GM18499 (cell line): ENCODE results near the gene CTDSP1.

ENCODE experiments used
- ATAC-seq: cut with Tn5 transposase; IDR thresholded peaks from one replicate; pipeline ENCODE4 v1.9.1; 2021; ENCODE audit warnings: moderate number of reproducible peaks; ENCODE audit not compliant: insufficient read depth, unreplicated experiment

The CTDSP1 gene

GRCh38 chr2:218399391-218400166 is at the start of gene CTDSP1:
Gene CTDSP1 (plus strand): TSS chr2:218399868. CDS start chr2:218400091, 223 bp downstream.
- ATAC-seq: no peak

GRCh38 chr2:218354045-218354444 is 45.6 kb upstream of the CTDSP1 start:
- no peak for ATAC-seq

- no peak for ATAC-seq
Observed at GRCh38 chr2:218354850-218355443, 44.7 kb upstream of the CTDSP1 start.

- no peak for ATAC-seq
Observed at GRCh38 chr2:218357236-218358177, 42.2 kb upstream of the CTDSP1 start.

- ATAC-seq: no peak
Observed at GRCh38 chr2:218360453-218360852, 39.2 kb upstream of the CTDSP1 start.

GRCh38 chr2:218362606-218363005 is 37.1 kb upstream of the CTDSP1 start:
- ATAC-seq: no peak

- ATAC-seq: no peak
Observed at GRCh38 chr2:218363736-218364135, 35.9 kb upstream of the CTDSP1 start.

GRCh38 chr2:218364196-218364595 is 35.5 kb upstream of the CTDSP1 start:
- no peak for ATAC-seq

- no peak for ATAC-seq
Observed at GRCh38 chr2:218366621-218367414, 32.9 kb upstream of the CTDSP1 start.

- peak; percentile 75 for ATAC-seq
Observed at GRCh38 chr2:218367415-218368149, 32.1 kb upstream of the CTDSP1 start.

GRCh38 chr2:218368150-218368528 is 31.5 kb upstream of the CTDSP1 start:
- no peak for ATAC-seq

- ATAC-seq: no peak
Observed at GRCh38 chr2:218368621-218369153, 31.0 kb upstream of the CTDSP1 start.

GRCh38 chr2:218369330-218369729 is 30.3 kb upstream of the CTDSP1 start:
- ATAC-seq: no peak

GRCh38 chr2:218370410-218371063 is 29.1 kb upstream of the CTDSP1 start:
- ATAC-seq: no peak

- no peak for ATAC-seq
Observed at GRCh38 chr2:218371983-218372350, 27.7 kb upstream of the CTDSP1 start.

GRCh38 chr2:218374795-218375194 is 24.9 kb upstream of the CTDSP1 start:
- no peak for ATAC-seq

- no peak for ATAC-seq
Observed at GRCh38 chr2:218375212-218375611, 24.5 kb upstream of the CTDSP1 start.

GRCh38 chr2:218378053-218378452 is 21.6 kb upstream of the CTDSP1 start:
- no peak for ATAC-seq

- no peak for ATAC-seq
Observed at GRCh38 chr2:218381916-218382366, 17.7 kb upstream of the CTDSP1 start, which contains the start of gene SLC11A1. Gene SLC11A1 (plus strand): TSS chr2:218382273. CDS start chr2:218382369, 96 bp downstream.
